RWPE1 (cell line): ENCODE data around the gene ZBTB7A.
"Not testable (repeated sequence)": the region's sequence is repeated elsewhere in the genome, so short reads cannot be mapped to it uniquely, and the experiment has no call there.

Experiments
- CTCF ChIA-PET: fragments of 350-600 bp; sonication (Branson Sonifier 250); formaldehyde crosslinking; extraction: SDS; loops from one replicate; lab custom pipeline; 2021; lab: Yijun Ruan, JAX
- POLR2A ChIA-PET: fragments of 400-600 bp; formaldehyde crosslinking; extraction: SDS; loops from one replicate; lab custom pipeline; 2020; ENCODE audit warnings: antibody characterized with exemption; ENCODE audit not compliant: low non-redundant PET; lab: Yijun Ruan, JAX
- DNase-seq: peaks from one replicate; pipeline ENCODE4 v3.0.0; 2012; ENCODE audit warnings: low spot score
- H3K27ac ChIP-seq: fragments of 450-650 bp; 2 replicates; pipeline ENCODE4 v1.5.1; 2017
- TF ChIP-seq, protein P1 (sequence below): fragments of 450-650 bp; conservative IDR thresholded peaks from 2 replicates; pipeline ENCODE4 v1.5.1; 2017; ENCODE audit warnings: low read depth, mild to moderate bottlenecking

ZBTB7A gene

DNA sequence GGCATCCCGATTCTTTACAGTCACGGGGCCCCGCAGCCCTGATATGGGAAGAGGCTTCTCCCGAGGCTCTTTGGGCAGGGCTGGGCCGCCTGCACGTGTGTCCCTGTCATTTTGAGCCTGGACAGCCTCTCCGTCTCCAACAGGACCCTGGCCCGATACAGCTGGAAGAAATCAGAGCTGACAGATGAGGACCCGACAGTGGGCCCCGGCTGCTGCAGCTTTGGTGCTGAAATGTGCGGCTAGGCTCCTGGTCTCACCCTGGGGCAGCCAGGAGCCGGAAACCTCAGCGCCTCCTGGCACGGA, 55.9 kb downstream of the ZBTB7A start:
- POLR2A ChIA-PET, result no interaction called here
- DNase-seq, result no peak
- peak overlapping the region; percentile 42 for H3K27ac ChIP-seq
- CTCF ChIA-PET, result no interaction called here
- TF ChIP-seq, protein P1, sequence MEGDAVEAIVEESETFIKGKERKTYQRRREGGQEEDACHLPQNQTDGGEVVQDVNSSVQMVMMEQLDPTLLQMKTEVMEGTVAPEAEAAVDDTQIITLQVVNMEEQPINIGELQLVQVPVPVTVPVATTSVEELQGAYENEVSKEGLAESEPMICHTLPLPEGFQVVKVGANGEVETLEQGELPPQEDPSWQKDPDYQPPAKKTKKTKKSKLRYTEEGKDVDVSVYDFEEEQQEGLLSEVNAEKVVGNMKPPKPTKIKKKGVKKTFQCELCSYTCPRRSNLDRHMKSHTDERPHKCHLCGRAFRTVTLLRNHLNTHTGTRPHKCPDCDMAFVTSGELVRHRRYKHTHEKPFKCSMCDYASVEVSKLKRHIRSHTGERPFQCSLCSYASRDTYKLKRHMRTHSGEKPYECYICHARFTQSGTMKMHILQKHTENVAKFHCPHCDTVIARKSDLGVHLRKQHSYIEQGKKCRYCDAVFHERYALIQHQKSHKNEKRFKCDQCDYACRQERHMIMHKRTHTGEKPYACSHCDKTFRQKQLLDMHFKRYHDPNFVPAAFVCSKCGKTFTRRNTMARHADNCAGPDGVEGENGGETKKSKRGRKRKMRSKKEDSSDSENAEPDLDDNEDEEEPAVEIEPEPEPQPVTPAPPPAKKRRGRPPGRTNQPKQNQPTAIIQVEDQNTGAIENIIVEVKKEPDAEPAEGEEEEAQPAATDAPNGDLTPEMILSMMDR, result no peak

DNA sequence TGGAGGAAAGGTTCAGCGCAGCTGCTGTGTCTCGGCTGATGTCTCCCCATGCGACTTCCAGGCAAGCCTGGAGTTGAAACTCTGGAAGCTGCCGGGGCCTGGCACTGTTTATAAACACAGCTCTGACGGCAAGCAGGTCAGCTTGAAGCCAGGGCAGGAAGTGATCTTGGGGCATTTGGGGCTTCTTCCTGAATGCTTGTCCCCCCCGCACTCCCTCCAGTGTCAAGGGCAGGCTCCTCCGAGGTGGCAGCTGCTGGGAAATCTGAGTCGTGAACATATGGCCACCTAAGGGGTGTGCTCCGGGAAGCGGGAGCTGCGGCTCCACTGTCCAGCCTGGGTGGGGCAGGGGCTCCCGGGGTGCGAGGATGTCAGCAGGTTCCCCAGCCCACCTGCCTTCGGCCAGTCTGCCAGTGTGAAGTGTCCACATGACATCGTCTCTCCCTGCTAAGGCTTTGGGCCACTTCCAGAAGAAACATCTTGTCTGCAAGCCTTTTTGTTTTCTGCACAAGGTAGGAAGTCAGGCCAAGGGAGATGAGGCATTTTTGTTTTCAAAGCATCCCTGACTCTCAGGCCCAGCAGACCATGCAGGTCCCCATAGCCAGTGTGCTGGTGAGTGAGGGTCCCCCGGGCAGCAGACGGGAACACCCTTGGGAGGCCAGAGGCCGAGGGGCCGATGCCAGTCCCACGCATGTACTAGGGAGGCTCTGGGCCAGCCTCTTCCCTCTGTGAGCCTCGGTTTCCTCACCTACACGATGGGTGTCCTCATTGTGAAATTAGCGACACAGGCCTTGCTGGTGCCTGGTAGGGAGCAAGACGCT, 56.5 kb downstream of the ZBTB7A start:
- POLR2A ChIA-PET, result no interaction called here
- CTCF ChIA-PET, result no interaction called here
- no peak for DNase-seq
- TF ChIP-seq, protein P1, result no peak
- peak overlapping the region; percentile 42 for H3K27ac ChIP-seq

DNA sequence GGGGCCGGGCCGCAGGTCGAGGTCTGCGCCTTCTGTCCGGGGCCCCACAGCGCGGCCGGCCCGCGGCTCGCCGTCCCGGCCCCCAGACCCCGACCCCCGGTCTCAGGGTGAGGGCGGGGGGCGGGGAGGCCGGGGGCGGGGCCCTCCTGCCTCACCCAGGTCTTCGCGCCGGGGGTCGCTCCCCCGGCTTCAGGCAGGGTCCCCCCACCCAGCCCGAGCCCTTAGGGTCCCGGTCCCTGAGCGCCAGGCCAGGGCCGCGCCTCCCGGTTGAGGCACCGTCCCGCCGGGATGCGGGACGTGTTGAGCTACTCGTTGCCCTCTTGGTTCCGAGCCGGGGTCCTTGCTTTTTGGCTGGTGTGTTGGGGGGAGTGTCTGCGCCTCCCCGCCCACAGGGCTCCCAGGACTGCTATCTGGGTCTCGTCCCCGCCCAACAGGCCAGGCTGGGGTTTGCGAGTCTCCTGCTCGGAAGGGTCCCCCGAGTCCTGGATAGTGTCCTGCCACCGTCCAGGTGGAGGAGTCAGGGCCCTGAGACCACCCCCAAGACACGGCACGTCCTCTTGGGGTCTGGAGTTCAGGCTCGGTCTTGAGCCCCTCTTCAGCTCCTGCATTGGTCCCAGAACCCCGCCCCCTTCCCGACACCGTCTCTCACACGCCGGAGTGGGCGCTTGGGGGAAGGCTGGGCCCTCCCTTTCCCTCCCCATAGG, 58.7 kb downstream of the ZBTB7A start:
- CTCF ChIA-PET, result interaction anchor here (0.7 kb wide), 1 partner anchor 51 kb away, joined by 3 read pairs; no protein-coding TSS in a partner anchor

DNA sequence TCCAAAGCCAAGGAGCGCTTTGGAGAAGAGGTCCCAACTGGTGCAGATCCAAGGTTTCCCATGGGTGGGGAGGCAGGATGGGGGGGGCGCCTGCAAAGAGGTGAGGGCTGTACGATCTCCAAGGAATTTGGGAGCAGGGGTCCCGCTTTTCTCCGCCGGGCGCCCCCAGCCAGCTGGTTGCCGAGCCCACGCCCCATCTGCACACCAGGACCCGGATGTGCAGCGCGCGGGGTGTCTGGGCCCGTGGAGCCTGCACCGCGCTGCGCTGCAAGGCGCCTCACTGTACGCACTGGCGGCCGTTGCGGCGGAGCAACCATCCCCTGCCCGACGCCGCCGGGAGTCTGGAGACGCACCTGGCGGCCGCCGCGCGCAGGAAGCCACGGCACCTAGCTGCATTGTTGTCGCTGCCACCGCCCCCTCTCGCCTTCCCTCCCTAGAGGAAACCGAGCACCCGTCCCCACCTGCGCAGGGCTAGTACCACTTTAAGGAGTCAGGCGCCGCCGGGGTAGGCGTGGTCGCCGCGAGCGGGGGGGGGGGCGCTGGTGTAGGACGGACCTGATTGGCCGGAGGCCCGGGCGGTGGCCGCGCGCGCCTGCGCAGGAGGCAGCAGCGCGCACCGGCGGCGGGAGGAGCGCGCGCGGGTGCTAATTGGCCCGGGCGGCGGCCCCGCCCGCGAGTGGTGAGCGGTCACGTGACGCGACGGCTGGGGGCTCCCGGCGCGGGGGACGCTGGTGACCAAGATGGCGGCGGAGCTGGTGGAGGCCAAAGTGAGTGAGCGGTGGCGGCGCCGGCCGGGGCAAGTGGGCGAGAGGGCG, 59.5 kb downstream of the ZBTB7A start, which contains the start of gene PIAS4:
PIAS4 (plus strand) TSS at position 716 of the 815 bp plus-strand sequence; CDS start at position 741, 25 bp downstream.
- peak; percentile 98 for DNase-seq
- ChIA-PET CTCF (interaction anchor here (0.7 kb wide), 1 partner anchor 51 kb away, joined by 3 read pairs; no protein-coding TSS in a partner anchor), POLR2A (interaction anchor here (0.7 to 1.4 kb wide), 2 partner anchors 23 to 45 kb away, joined by 3 to 4 read pairs; no protein-coding TSS in a partner anchor)
- peak within 1 kb of the TSS; percentile 84 for H3K27ac ChIP-seq
- TF ChIP-seq, protein P1, result no peak

More for the DNA sequence above, 58.7 kb downstream of the ZBTB7A start:
- POLR2A ChIA-PET, result no interaction called here
- no peak for DNase-seq
- peak overlapping the region; percentile 84 for H3K27ac ChIP-seq
- TF ChIP-seq, protein P1, result no peak

DNA sequence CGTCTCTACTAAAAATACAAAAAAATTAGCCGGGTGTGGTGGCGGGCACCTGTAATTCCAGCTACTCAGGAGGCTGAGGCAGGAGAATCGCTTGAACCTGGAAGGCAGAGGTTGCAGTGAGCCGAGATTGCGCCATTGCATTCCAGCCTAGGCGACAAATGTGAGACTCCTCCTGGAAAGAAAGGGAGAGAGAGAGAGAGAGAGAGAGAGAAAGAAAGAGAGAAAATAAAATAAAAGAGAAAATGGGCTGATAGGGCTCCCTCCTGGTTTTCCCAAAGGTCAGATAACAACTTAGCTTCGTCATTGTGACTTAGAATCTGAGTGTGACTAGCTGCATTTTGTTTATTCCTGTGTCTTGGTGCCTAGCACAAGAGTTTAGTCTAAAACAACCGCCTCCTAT, 61.3 kb downstream of the ZBTB7A start:
- DNase-seq, result not testable (repeated sequence)
- H3K27ac ChIP-seq, result peak overlapping the region; percentile 84
- POLR2A ChIA-PET, result interaction anchor here (0.7 kb wide), 2 partner anchors 12 to 343 kb away, joined by 3 to 4 read pairs; no protein-coding TSS in a partner anchor
- CTCF ChIA-PET, result interaction anchor here (0.6 kb wide), 1 partner anchor 816 kb away, joined by 3 read pairs; no protein-coding TSS in a partner anchor

DNA sequence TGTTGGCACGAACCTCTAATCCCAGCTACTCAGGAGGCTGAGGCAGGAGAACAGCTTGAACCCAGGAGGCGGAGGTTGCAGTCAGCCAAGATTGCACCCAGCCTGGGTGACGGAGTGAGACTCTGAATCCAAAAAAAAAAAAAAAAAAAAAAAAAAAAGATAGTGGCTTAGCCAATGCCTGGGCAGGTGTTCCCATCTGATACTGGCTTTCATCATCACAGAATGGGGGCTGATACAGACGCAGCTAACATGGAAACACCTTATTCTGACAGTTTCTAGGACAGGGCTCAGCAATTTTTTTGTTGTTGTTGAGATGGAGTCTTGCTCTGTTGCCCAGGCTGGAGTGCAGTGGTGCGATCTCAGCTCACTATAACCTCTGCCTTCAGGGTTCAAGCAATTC, 65.9 kb downstream of the ZBTB7A start:
- H3K27ac ChIP-seq, DNase-seq, POLR2A ChIA-PET, CTCF ChIA-PET: not testable (repeated sequence)

DNA sequence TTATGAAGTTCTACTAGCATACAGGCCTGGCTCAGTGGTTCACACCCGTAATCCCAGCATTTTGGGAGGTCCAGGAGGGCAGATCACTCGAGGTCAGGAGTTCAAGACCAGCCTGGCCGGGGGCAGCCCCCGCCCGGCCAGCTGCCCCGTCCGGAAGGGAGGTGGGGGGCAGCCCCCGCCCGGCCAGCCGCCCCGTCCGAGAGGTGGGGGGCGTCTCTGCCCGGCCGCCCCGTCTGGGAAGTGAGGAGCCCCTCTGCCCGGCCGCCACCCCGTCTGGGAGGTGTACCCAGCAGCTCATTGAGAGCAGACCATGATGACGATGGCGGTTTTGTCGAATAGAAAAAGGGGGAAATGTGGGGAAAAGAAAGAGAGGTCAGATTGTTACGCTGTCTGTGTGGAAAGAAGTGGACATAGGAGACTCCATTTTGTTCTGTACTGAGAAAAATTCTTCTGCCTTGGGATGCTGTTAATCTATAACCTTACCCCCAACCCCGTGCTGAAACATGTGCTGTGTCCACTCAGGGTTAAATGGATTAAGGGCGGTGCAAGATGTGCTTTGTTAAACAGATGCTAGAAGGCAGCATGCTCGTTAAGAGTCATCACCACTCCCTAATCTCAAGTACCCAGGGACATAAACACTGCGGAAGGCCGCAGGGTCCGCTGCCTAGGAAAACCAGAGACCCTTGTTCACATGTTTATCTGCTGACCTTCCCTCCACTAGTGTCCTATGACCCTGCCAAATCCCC, 67.9 kb downstream of the ZBTB7A start:
- DNase-seq, POLR2A ChIA-PET, H3K27ac ChIP-seq: not testable (repeated sequence)
- CTCF ChIA-PET, result interaction anchor here (0.7 kb wide), 1 partner anchor 88 kb away, joined by 3 read pairs; no protein-coding TSS in a partner anchor
